ENCODE measurements around the gene SUZ12.
"Not testable (repeated sequence)": the region's sequence is repeated elsewhere in the genome, so short reads cannot be mapped to it uniquely, and the experiment has no call there.

The SUZ12 gene

DNA sequence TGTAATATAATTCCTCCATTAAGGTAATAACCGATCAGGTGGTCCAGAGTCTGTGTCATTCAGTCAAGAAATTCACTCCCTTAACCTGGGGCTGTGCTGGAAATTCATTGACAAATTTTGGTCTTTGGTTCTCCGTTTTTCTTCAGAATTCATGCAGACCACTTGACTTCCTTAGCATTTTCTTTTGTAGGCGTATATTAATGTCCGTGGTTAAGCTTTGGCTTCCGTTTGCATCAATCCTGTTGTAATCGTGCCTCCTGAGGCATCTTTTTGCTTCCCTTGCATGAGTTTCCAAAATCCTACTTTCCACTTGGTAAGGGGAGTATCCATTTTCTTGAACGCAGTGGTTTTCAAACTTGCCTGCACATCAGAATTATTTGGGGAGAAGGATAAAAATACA lies 79.4 kb downstream of the SUZ12 start:
- no peak for DNase-seq (ENCODE audit: low read depth)
- H3K9ac ChIP-seq (ENCODE audit: low read length), result no peak overlapping the region

DNA sequence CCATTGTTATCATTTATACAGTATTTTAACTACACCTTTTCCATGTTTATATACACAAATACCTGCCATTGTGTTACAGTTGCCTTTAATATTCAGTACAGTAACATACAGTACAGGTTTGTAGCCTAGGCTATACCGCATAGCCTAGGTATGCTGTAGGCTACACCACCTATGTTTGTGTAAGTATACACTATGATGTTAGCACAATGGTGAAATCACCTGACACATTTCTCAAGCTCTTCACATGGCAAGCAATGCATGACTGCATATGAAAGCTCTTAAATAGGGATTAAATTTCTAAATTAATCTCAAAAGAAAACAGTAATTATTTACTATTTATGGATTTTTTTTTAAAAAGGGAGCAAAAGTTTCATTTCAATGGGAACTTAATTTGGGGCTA lies 82.4 kb downstream of the SUZ12 start:
- H3K4me3 ChIP-seq (ENCODE audit: low read length), result no peak overlapping the region
- no peaks in the 10 kb centered on the region for H3K27me3 ChIP-seq (replicated peaks; ENCODE audit: control insufficient read depth, insufficient read depth, low read length)
- no peak for DNase-seq (ENCODE audit: low read depth)
- H3K9me3 ChIP-seq (ENCODE audit: control insufficient read depth, low read length), result no peaks in the 10 kb centered on the region
- no peaks in the 10 kb centered on the region for H3K4me1 ChIP-seq (ENCODE audit: control insufficient read depth, insufficient read depth, low read length)
- no peaks in the 10 kb centered on the region for H3K36me3 ChIP-seq (ENCODE audit: control insufficient read depth, insufficient read depth, low read length, severe bottlenecking)
- no peak overlapping the region for H3K9ac ChIP-seq (ENCODE audit: low read length)

More for the DNA sequence above, 79.4 kb downstream of the SUZ12 start:
- no peaks in the 10 kb centered on the region for H3K36me3 ChIP-seq (ENCODE audit: control insufficient read depth, insufficient read depth, low read length, severe bottlenecking)
- no peaks in the 10 kb centered on the region for H3K4me1 ChIP-seq (ENCODE audit: control insufficient read depth, insufficient read depth, low read length)
- H3K4me3 ChIP-seq (ENCODE audit: low read length), result no peak overlapping the region
- no peaks in the 10 kb centered on the region for H3K9me3 ChIP-seq (ENCODE audit: control insufficient read depth, low read length)
- H3K27me3 ChIP-seq (replicated peaks; ENCODE audit: control insufficient read depth, insufficient read depth, low read length), result no peaks in the 10 kb centered on the region

GRCh38 chr17:32020943-32021614 lies 84.3 kb downstream of the SUZ12 start:
- Histone ChIP-seq H3K27me3 (replicated peaks; ENCODE audit: control insufficient read depth, insufficient read depth, low read length) (no peaks in the 10 kb centered on the region), H3K36me3 (ENCODE audit: control insufficient read depth, insufficient read depth, low read length, severe bottlenecking) (no peaks in the 10 kb centered on the region), H3K4me1 (ENCODE audit: control insufficient read depth, insufficient read depth, low read length) (no peaks in the 10 kb centered on the region)

GRCh38 chr17:32021615-32021955 lies 84.8 kb downstream of the SUZ12 start:
- no peaks in the 10 kb centered on the region for H3K36me3 ChIP-seq (ENCODE audit: control insufficient read depth, insufficient read depth, low read length, severe bottlenecking)
- no peak for DNase-seq (ENCODE audit: low read depth)
- H3K9ac ChIP-seq (ENCODE audit: low read length), result no peak overlapping the region
- H3K4me1 ChIP-seq (ENCODE audit: control insufficient read depth, insufficient read depth, low read length), result no peaks in the 10 kb centered on the region
- H3K27me3 ChIP-seq (replicated peaks; ENCODE audit: control insufficient read depth, insufficient read depth, low read length), result no peaks in the 10 kb centered on the region
- H3K9me3 ChIP-seq (ENCODE audit: control insufficient read depth, low read length), result no peaks in the 10 kb centered on the region
- H3K4me3 ChIP-seq (ENCODE audit: low read length), result no peak overlapping the region

More at GRCh38 chr17:32020943-32021614, 84.3 kb downstream of the SUZ12 start:
- no peak overlapping the region for H3K9ac ChIP-seq (ENCODE audit: low read length)
- no peaks in the 10 kb centered on the region for H3K9me3 ChIP-seq (ENCODE audit: control insufficient read depth, low read length)
- DNase-seq (ENCODE audit: low read depth), result no peak
- H3K4me3 ChIP-seq (ENCODE audit: low read length), result no peak overlapping the region

- DNase-seq (ENCODE audit: low read depth); H3K36me3 ChIP-seq (ENCODE audit: control insufficient read depth, insufficient read depth, low read length, severe bottlenecking); H3K4me1 ChIP-seq (ENCODE audit: control insufficient read depth, insufficient read depth, low read length); H3K27me3 ChIP-seq (replicated peaks; ENCODE audit: control insufficient read depth, insufficient read depth, low read length); H3K4me3 ChIP-seq (ENCODE audit: low read length); H3K9ac ChIP-seq (ENCODE audit: low read length); H3K9me3 ChIP-seq (ENCODE audit: control insufficient read depth, low read length): not testable (repeated sequence)
Measured at GRCh38 chr17:32022554-32022953, 85.7 kb downstream of the SUZ12 start.

DNA sequence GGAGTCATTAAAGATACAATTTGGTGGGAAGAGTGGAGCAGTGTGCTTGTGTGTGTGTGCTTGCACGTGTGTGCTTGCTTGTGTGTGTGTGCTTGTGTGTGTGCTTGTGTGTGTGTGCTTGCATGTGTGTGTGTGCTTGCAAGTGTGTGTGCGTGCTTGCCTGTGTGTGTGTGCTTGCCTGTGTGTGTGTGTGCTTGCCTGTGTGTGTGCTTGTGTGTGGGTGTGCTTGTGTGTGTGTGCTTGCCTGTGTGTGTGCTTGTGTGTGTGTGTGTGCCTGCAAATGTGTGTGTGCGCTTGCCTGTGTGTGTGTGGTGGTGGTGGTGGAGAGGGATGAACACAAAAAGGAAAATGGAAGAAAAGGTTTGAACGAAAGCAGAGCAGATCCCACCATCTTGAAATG lies 90.5 kb downstream of the SUZ12 start:
- H3K27me3 ChIP-seq (replicated peaks; ENCODE audit: control insufficient read depth, insufficient read depth, low read length); H3K4me3 ChIP-seq (ENCODE audit: low read length); H3K4me1 ChIP-seq (ENCODE audit: control insufficient read depth, insufficient read depth, low read length); H3K36me3 ChIP-seq (ENCODE audit: control insufficient read depth, insufficient read depth, low read length, severe bottlenecking); H3K9ac ChIP-seq (ENCODE audit: low read length); H3K9me3 ChIP-seq (ENCODE audit: control insufficient read depth, low read length); DNase-seq (ENCODE audit: low read depth): not testable (repeated sequence)

- Histone ChIP-seq H3K9me3 (ENCODE audit: control insufficient read depth, low read length) (no peaks in the 10 kb centered on the region), H3K4me3 (ENCODE audit: low read length) (no peak overlapping the region), H3K27me3 (replicated peaks; ENCODE audit: control insufficient read depth, insufficient read depth, low read length) (no peaks in the 10 kb centered on the region), H3K4me1 (ENCODE audit: control insufficient read depth, insufficient read depth, low read length) (no peaks in the 10 kb centered on the region), H3K9ac (ENCODE audit: low read length) (no peak overlapping the region), H3K36me3 (ENCODE audit: control insufficient read depth, insufficient read depth, low read length, severe bottlenecking) (peaks cover 19% of the 10 kb centered on the region)
- no peak for DNase-seq (ENCODE audit: low read depth)
Measured at GRCh38 chr17:32033223-32033622, 96.4 kb downstream of the SUZ12 start.

DNA sequence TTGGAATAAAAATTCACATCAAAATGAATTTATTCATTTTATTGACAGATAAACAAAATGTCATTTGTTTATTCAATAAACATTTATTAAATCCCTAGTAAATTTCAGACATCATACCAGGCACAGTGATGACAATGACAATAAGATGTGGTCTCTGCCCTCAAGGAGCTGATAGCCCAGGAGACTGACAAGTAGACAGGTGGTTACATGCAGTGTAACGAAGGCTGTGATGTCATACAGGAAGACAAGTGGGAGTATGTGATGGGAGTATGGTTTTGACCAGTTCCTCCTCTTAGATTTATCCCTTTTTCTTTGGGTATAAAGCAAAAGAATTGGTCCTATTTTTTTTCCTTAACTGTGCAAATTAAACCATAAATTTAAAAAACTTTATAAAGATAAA lies 97.0 kb downstream of the SUZ12 start:
- not testable (repeated sequence) for DNase-seq (ENCODE audit: low read depth); H3K9ac ChIP-seq (ENCODE audit: low read length); H3K9me3 ChIP-seq (ENCODE audit: control insufficient read depth, low read length); H3K27me3 ChIP-seq (replicated peaks; ENCODE audit: control insufficient read depth, insufficient read depth, low read length); H3K4me1 ChIP-seq (ENCODE audit: control insufficient read depth, insufficient read depth, low read length); H3K4me3 ChIP-seq (ENCODE audit: low read length)
- peaks cover 19% of the 10 kb centered on the region for H3K36me3 ChIP-seq (ENCODE audit: control insufficient read depth, insufficient read depth, low read length, severe bottlenecking)

DNA sequence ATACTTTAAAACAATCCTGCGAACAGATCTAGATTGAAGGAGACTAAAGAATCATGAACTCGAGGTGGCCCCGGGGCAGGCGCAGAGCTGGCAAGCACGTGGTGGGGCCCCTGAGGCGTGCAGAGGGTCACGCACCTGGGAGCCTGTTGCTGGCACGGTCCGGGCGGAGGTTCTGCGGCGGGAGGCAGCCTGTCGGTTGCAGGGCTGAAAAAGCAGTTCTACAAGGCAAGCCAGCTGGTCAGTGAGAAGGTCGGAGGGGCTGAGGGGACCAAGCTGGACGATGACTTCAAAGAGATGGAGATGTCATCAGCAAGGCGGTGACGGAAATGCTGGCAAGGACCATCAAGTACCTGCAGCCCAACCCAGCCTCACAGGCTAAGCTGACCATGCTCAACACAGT lies 103.4 kb downstream of the SUZ12 start:
- H3K4me3 ChIP-seq (ENCODE audit: low read length); DNase-seq (ENCODE audit: low read depth); H3K4me1 ChIP-seq (ENCODE audit: control insufficient read depth, insufficient read depth, low read length); H3K27me3 ChIP-seq (replicated peaks; ENCODE audit: control insufficient read depth, insufficient read depth, low read length); H3K9ac ChIP-seq (ENCODE audit: low read length); H3K9me3 ChIP-seq (ENCODE audit: control insufficient read depth, low read length): not testable (repeated sequence)
- peaks cover 16% of the 10 kb centered on the region for H3K36me3 ChIP-seq (ENCODE audit: control insufficient read depth, insufficient read depth, low read length, severe bottlenecking)

DNA sequence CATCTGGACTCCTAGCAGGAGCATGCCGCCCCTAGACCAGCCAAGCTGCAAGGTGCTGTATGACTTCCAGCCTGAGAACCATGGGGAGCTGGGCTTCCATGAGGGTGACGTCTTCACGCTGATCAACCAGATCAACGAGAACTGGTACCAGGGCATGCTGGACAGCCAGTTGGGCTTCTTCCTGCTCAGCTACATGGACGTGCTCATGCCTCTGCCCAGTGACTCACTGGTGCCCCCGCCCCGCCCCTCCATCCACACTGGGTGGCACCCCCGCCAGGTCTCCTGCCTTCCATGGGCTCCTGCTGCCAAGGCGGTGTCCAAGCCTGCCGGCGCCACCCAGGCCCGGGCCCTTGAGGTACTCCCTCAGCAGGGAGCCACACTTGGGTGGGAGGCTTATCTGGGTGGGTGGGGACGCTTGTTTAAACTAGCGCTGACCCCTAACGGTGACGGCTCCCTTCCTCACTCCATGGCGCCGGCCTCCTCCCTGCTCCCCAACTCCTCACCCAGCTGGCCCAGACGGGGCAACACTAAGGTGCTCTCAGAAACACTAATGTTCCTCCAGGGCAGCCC lies 104.6 kb downstream of the SUZ12 start:
- H3K9ac ChIP-seq (ENCODE audit: low read length); H3K9me3 ChIP-seq (ENCODE audit: control insufficient read depth, low read length); H3K27me3 ChIP-seq (replicated peaks; ENCODE audit: control insufficient read depth, insufficient read depth, low read length); H3K36me3 ChIP-seq (ENCODE audit: control insufficient read depth, insufficient read depth, low read length, severe bottlenecking); DNase-seq (ENCODE audit: low read depth); H3K4me3 ChIP-seq (ENCODE audit: low read length); H3K4me1 ChIP-seq (ENCODE audit: control insufficient read depth, insufficient read depth, low read length): not testable (repeated sequence)

DNA sequence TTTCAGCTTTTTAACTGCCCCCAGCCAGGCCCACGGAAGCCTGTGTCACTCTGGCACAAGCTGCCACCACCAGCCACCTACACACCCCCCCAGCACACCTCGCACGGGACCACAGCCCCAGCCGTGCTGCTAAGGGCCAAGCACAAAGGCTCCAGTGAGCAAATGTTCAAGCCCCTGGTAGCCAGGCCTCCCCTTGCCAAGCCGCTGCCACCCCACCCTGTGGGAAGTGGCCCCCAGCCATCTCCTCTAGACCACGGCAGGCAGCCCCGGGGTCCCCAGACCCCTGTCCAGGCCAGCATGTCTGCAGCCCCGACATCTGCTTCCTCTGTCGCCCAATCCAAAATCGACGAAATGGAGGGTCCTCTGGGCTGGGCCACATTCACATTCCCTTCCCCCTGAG lies 105.5 kb downstream of the SUZ12 start:
- not testable (repeated sequence) for H3K27me3 ChIP-seq (replicated peaks; ENCODE audit: control insufficient read depth, insufficient read depth, low read length); H3K9me3 ChIP-seq (ENCODE audit: control insufficient read depth, low read length); H3K4me3 ChIP-seq (ENCODE audit: low read length); H3K9ac ChIP-seq (ENCODE audit: low read length); DNase-seq (ENCODE audit: low read depth); H3K36me3 ChIP-seq (ENCODE audit: control insufficient read depth, insufficient read depth, low read length, severe bottlenecking); H3K4me1 ChIP-seq (ENCODE audit: control insufficient read depth, insufficient read depth, low read length)

GRCh38 chr17:32045611-32046010 lies 108.8 kb downstream of the SUZ12 start:
- H3K4me3 ChIP-seq (ENCODE audit: low read length); H3K9me3 ChIP-seq (ENCODE audit: control insufficient read depth, low read length); H3K27me3 ChIP-seq (replicated peaks; ENCODE audit: control insufficient read depth, insufficient read depth, low read length); H3K4me1 ChIP-seq (ENCODE audit: control insufficient read depth, insufficient read depth, low read length); H3K9ac ChIP-seq (ENCODE audit: low read length); H3K36me3 ChIP-seq (ENCODE audit: control insufficient read depth, insufficient read depth, low read length, severe bottlenecking): not testable (repeated sequence)
- DNase-seq (ENCODE audit: low read depth), result peak; percentile 36
